Measurements from ENCODE around the gene MRGPRG.

Gene MRGPRG

GRCh38 chr11:3206156-3206921, 12.3 kb downstream of the MRGPRG start:
- no peak for DNase-seq

GRCh38 chr11:3205261-3206155, 13.1 kb downstream of the MRGPRG start:
- DNase-seq = no peak

GRCh38 chr11:3204141-3205015, 14.2 kb downstream of the MRGPRG start:
- no peak for DNase-seq

- no peak for DNase-seq
Measured at GRCh38 chr11:3203221-3204043, 15.2 kb downstream of the MRGPRG start.

GRCh38 chr11:3202759-3203158, 15.9 kb downstream of the MRGPRG start:
- no peak for DNase-seq

- DNase-seq = no peak
Measured at GRCh38 chr11:3202305-3202704, 16.3 kb downstream of the MRGPRG start.

- no peak for DNase-seq
Measured at GRCh38 chr11:3201677-3202181, 16.9 kb downstream of the MRGPRG start.

- no peak for DNase-seq
Measured at GRCh38 chr11:3201112-3201581, 17.5 kb downstream of the MRGPRG start.

- no peak for DNase-seq
Measured at GRCh38 chr11:3200388-3201111, 18.1 kb downstream of the MRGPRG start.

- no peak for DNase-seq
Measured at GRCh38 chr11:3199537-3200295, 18.9 kb downstream of the MRGPRG start.

GRCh38 chr11:3198815-3199214, 19.8 kb downstream of the MRGPRG start:
- DNase-seq = no peak

GRCh38 chr11:3197878-3198528, 20.6 kb downstream of the MRGPRG start:
- no peak for DNase-seq

- DNase-seq = no peak
Measured at GRCh38 chr11:3197044-3197695, 21.4 kb downstream of the MRGPRG start.

- DNase-seq = no peak
Measured at GRCh38 chr11:3196161-3197043, 22.2 kb downstream of the MRGPRG start.

GRCh38 chr11:3195251-3196160, 23.1 kb downstream of the MRGPRG start:
- no peak for DNase-seq

- DNase-seq = no peak
Measured at GRCh38 chr11:3194016-3194816, 24.4 kb downstream of the MRGPRG start.

Data from activated CD4-positive, CD25-positive, alpha-beta regulatory T cell (primary cell).